ENCODE results near the gene GIT1. TPM values are rescaled to one million over a fixed set of nuclear protein-coding genes. Genes with fewer than 3 reads are reported as not detected.

Gene GIT1
- total and polyA plus RNA-seq, 9 of the 15 experiments (the other 6 are each of a cell fraction or from before 2014, with no cell fraction given) = 0.35 to 35.3 (median 17.1) TPM

DNA sequence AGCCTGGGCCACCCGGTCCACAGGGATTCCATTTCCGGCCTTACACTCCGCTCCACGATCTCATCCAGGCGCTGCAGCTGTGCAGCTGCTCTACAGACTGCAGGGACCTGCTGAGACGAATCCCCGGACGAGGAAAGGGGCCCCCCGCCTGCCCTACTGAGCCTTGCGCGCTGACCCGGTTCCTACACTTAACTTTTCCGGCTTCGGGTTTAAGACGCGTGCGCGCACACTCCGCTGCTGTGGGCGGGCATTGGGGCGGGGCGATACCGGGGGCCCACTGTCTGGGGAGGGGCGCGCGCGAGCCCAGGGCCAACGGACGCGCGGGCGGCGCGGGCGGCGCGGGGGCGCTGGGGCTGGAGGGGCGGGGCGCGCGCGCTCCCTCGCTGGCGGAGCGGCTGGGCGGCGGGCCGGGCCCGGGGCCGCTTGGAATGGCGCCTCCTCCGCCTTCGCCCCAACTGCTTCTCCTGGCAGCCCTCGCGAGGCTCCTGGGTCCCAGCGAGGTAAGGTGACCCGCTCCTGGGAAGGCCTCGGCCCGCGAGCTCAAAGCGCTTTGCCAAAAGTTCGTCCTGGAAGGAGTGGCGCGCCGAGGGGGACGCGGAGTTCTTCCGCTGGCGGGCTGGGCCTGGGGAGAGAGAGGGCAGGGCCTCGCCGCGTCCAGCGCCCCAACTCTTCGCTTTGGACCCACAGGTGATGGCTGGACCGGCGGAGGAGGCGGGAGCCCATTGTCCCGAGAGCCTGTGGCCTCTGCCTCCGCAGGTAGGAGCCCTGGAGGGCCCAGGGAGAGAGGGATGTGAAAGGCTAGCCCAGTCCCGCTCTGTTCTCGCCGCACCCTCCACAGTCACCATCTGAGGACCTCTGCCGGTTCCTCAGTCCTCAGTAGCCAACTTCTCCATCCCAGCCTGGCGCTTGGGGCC is 20.9 kb downstream of the GIT1 start, which contains the start of gene TP53I13 (continued):
- 0 out of 2 replicates have a peak, but pooled peaks have one; percentile 19 for TF ChIP-seq RREB1 (CRISPR knock-in tag; IDR thresholded peaks at IDR 0.05)
- TF ChIP-seq UBTF (IDR thresholded peaks at IDR 0.05; ENCODE audit: borderline replicate concordance in 1 of 2, low read depth in 2 of 2, low read length in 2 of 2) = peak; percentile 31 to 33; a peak in 2 of 4 replicates
- TF ChIP-seq ERF (CRISPR knock-in tag; IDR thresholded peaks at IDR 0.05) = 0 out of 2 replicates have a peak, but pooled peaks have one; percentile 53
- TF ChIP-seq CTBP1 (IDR thresholded peaks at IDR 0.05; ENCODE audit: borderline replicate concordance) = peak; percentile 70; the same call in 1 of the 2 replicates
- TF ChIP-seq SAP30 (IDR thresholded peaks at IDR 0.05; ENCODE audit: borderline replicate concordance, insufficient read depth, low read depth, low read length, poor library complexity, severe bottlenecking) = peak; percentile 26
- TF ChIP-seq BCOR (IDR thresholded peaks at IDR 0.05) = no peak
- TF ChIP-seq, protein P1, sequence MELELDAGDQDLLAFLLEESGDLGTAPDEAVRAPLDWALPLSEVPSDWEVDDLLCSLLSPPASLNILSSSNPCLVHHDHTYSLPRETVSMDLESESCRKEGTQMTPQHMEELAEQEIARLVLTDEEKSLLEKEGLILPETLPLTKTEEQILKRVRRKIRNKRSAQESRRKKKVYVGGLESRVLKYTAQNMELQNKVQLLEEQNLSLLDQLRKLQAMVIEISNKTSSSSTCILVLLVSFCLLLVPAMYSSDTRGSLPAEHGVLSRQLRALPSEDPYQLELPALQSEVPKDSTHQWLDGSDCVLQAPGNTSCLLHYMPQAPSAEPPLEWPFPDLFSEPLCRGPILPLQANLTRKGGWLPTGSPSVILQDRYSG (tag; conservative IDR thresholded peaks at IDR 0.05; ENCODE audit: low read depth) = no peak
- no peak for TF ChIP-seq TCF7 (IDR thresholded peaks at IDR 0.05; ENCODE audit: borderline replicate concordance)
- TF ChIP-seq, protein P2, sequence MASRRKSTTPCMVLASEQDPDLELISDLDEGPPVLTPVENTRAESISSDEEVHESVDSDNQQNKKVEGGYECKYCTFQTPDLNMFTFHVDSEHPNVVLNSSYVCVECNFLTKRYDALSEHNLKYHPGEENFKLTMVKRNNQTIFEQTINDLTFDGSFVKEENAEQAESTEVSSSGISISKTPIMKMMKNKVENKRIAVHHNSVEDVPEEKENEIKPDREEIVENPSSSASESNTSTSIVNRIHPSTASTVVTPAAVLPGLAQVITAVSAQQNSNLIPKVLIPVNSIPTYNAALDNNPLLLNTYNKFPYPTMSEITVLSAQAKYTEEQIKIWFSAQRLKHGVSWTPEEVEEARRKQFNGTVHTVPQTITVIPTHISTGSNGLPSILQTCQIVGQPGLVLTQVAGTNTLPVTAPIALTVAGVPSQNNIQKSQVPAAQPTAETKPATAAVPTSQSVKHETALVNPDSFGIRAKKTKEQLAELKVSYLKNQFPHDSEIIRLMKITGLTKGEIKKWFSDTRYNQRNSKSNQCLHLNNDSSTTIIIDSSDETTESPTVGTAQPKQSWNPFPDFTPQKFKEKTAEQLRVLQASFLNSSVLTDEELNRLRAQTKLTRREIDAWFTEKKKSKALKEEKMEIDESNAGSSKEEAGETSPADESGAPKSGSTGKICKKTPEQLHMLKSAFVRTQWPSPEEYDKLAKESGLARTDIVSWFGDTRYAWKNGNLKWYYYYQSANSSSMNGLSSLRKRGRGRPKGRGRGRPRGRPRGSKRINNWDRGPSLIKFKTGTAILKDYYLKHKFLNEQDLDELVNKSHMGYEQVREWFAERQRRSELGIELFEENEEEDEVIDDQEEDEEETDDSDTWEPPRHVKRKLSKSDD (conservative IDR thresholded peaks at IDR 0.05; ENCODE audit: low read length) = no peak
- no peak for TF ChIP-seq MYC (IDR thresholded peaks at IDR 0.05; ENCODE audit: low read depth, low read length)
- TF ChIP-seq MYC (CRISPR knock-in tag; IDR thresholded peaks at IDR 0.05; ENCODE audit: borderline replicate concordance, low read depth) = no peak
- TF ChIP-seq FOSL1 (tag; conservative IDR thresholded peaks at IDR 0.05) = no peak
- 0 out of 2 replicates have a peak, but pooled peaks have one; percentile 16 for TF ChIP-seq E2F3 (CRISPR knock-in tag; IDR thresholded peaks at IDR 0.05)
- TF ChIP-seq ZNF354B (CRISPR knock-in tag; IDR thresholded peaks at IDR 0.05) = no peak

Data from K562 (cell line).